Keratinocyte (primary cell): ENCODE measurements around the gene ANKRD31. TPM values are rescaled to one million over a fixed set of nuclear protein-coding genes. Genes with fewer than 3 reads are reported as not detected.

Experiments
- DNase-seq: peaks from one replicate; pipeline ENCODE4 v3.0.0-alpha.2; 2011; ENCODE audit warnings: low read depth, missing footprints, low spot score
- FAIRE-seq: peaks from 2 replicates; lab custom pipeline; 2011; peaks lifted over from hg19 to GRCh38; lab: Jason Lieb, UNC
- H2AFZ ChIP-seq: 2 replicates; pipeline ENCODE4 v1.6.0; 2012; ENCODE audit warnings: low read length, control low read depth, inconsistent platforms; ENCODE audit not compliant: control insufficient read depth
- H3K27ac ChIP-seq: 2 replicates; pipeline ENCODE4 v1.5.1; 2011; ENCODE audit warnings: low read length; ENCODE audit not compliant: control insufficient read depth, insufficient read depth
- H3K27me3 ChIP-seq: 3 replicates; pipeline ENCODE4 v1.6.0; 2011; ENCODE audit warnings: low read length; ENCODE audit not compliant: control insufficient read depth, insufficient read depth; ENCODE audit errors: extremely low read depth
- H3K36me3 ChIP-seq, 2 experiments: 2 replicates in 1 of 2; 3 replicates in 1 of 2; pipeline ENCODE4 v1.5.1; 2011; ENCODE audit warnings: low read length in 2 of 2, mild to moderate bottlenecking in 1 of 2; ENCODE audit not compliant: control insufficient read depth in 2 of 2, insufficient read depth in 2 of 2; ENCODE audit errors: extremely low read depth in 1 of 2
- H3K4me1 ChIP-seq: 3 replicates; pipeline ENCODE4 v1.5.1; 2011; ENCODE audit warnings: low read length; ENCODE audit not compliant: control insufficient read depth, insufficient read depth; ENCODE audit errors: extremely low read depth
- H3K4me2 ChIP-seq: 3 replicates; pipeline ENCODE4 v1.6.0; 2011; ENCODE audit warnings: low read depth, low read length; ENCODE audit not compliant: control insufficient read depth, insufficient read depth; ENCODE audit errors: extremely low read depth
- H3K4me3 ChIP-seq, 3 experiments: fragments of 200-600 bp in 1 of 3; sonication (generic) in 1 of 3; 2 replicates in 2 of 3; 3 replicates in 1 of 3; pipeline ENCODE4 v1.5.1; 2011 to 2016; ENCODE audit warnings: low read length in 3 of 3, mild to moderate bottlenecking in 3 of 3, control low read depth in 2 of 3, inconsistent platforms in 1 of 3, low read depth in 1 of 3, mixed read lengths in 1 of 3, mixed run types in 1 of 3, moderate library complexity in 1 of 3; ENCODE audit not compliant: control insufficient read depth in 2 of 3, insufficient read depth in 2 of 3; ENCODE audit errors: extremely low read depth in 1 of 3
- H3K79me2 ChIP-seq: 2 replicates; pipeline ENCODE4 v1.6.0; 2012; ENCODE audit warnings: low read length; ENCODE audit not compliant: control insufficient read depth, insufficient read depth
- H3K9ac ChIP-seq: 3 replicates; pipeline ENCODE4 v1.6.0; 2011; ENCODE audit warnings: low read length; ENCODE audit not compliant: control insufficient read depth, insufficient read depth; ENCODE audit errors: extremely low read depth
- H3K9me1 ChIP-seq: 3 replicates; pipeline ENCODE4 v1.6.0; 2011; ENCODE audit warnings: low read length; ENCODE audit not compliant: control insufficient read depth, insufficient read depth; ENCODE audit errors: extremely low read depth
- H3K9me3 ChIP-seq: 2 replicates; pipeline ENCODE4 v1.5.1; 2012; ENCODE audit warnings: low read depth, low read length; ENCODE audit not compliant: control insufficient read depth
- H4K20me1 ChIP-seq: 3 replicates; pipeline ENCODE4 v1.6.0; 2011; ENCODE audit warnings: low read length; ENCODE audit not compliant: control insufficient read depth, insufficient read depth; ENCODE audit errors: extremely low read depth
- CTCF ChIP-seq, 3 experiments: IDR thresholded peaks in 1 of 3; conservative IDR thresholded peaks in 1 of 3; optimal IDR thresholded peaks in 1 of 3; 2 replicates in 2 of 3; 3 replicates in 1 of 3; pipeline versions ENCODE3 to v1.5.1; 2011; ENCODE audit warnings: low read length in 3 of 3, mild to moderate bottlenecking in 3 of 3, moderate library complexity in 2 of 3, control low read depth in 1 of 3, inconsistent platforms in 1 of 3; ENCODE audit not compliant: insufficient read depth in 2 of 3; ENCODE audit errors: extremely low read depth in 1 of 3
- EZH2 ChIP-seq: IDR thresholded peaks from one replicate; pipeline ENCODE4 v1.6.1; 2012; ENCODE audit warnings: inconsistent platforms, mild to moderate bottlenecking, low read length, moderate library complexity
- dilution Hi-C: fragments of 300-500 bp; cut with MboI; formaldehyde crosslinking; loops from one replicate; pipeline ENCODE4 v1.7.0; 2020; ENCODE audit warnings: low sequenced_read_pairs; ENCODE audit not compliant: extremely low pct_ligation_motif_present
- polyA plus RNA-seq, 5 experiments: library from polyadenylated mRNA; depleted of rRNA in 3 of 5; stranded (reverse) in 3 of 5; stranded (forward) in 1 of 5; unstranded in 1 of 5; fragments of >200 nt; gene quantifications; 1 replicate in 1 of 5; 2 replicates in 3 of 5; 3 replicates in 1 of 5; pipeline versions ENCODE4 v1.2.1 to v1.2.3, GENCODE V29; 2011 to 2012; ENCODE audit warnings: missing spikeins in 2 of 5, low read depth in 1 of 5, low replicate concordance in 1 of 5

Gene ANKRD31
- polyA plus RNA-seq, 1 donor (not counting 4 experiments of a cell fraction or from before 2014, with no cell fraction given): 0.18 TPM

- dilution Hi-C loops: no loop called here
These were observed 98.0 kb downstream of the ANKRD31 start for GRCh38 chr5:75138689-75139088.

GRCh38 chr5:75130818-75131349 is 105.8 kb downstream of the ANKRD31 start:
- no peak overlapping the region for H3K27ac ChIP-seq
- DNase-seq (no peak), FAIRE-seq (no peak)
- dilution Hi-C loops: no loop called here
- no peak overlapping the region for H2AFZ ChIP-seq
- no peaks in the 10 kb centered on the region for H4K20me1 ChIP-seq
- H3K9me3 ChIP-seq: no peaks in the 10 kb centered on the region
- no peaks in the 10 kb centered on the region for H3K9me1 ChIP-seq
- H3K27me3 ChIP-seq: no peaks in the 10 kb centered on the region
- H3K79me2 ChIP-seq: no peaks in the 10 kb centered on the region
- H3K4me3 ChIP-seq: no peak overlapping the region
- no peaks in the 10 kb centered on the region for H3K4me1 ChIP-seq
- TF ChIP-seq EZH2 (no peak), CTCF (optimal IDR thresholded peaks at IDR 0.05 in 1 of 3, IDR thresholded peaks at IDR 0.05 in 1 of 3, conservative IDR thresholded peaks at IDR 0.05 in 1 of 3; ENCODE audit: extremely low read depth in 1 of 3, insufficient read depth in 2 of 3, low read length in 3 of 3) (no peak)
- H3K9ac ChIP-seq: no peak overlapping the region
- no peak overlapping the region for H3K4me2 ChIP-seq
- no peaks in the 10 kb centered on the region for H3K36me3 ChIP-seq

More at GRCh38 chr5:75138689-75139088, 98.0 kb downstream of the ANKRD31 start:
- Histone ChIP-seq H3K27ac (no peak overlapping the region), H3K27me3 (no peaks in the 10 kb centered on the region), H3K9ac (no peak overlapping the region), H3K9me1 (no peaks in the 10 kb centered on the region), H2AFZ (no peak overlapping the region), H3K36me3 (no peaks in the 10 kb centered on the region), H4K20me1 (no peaks in the 10 kb centered on the region), H3K4me2 (no peak overlapping the region), H3K4me3 (no peak overlapping the region), H3K9me3 (no peaks in the 10 kb centered on the region), H3K4me1 (no peaks in the 10 kb centered on the region), H3K79me2 (no peaks in the 10 kb centered on the region)
- DNase-seq (no peak), FAIRE-seq (no peak)
- TF ChIP-seq CTCF (optimal IDR thresholded peaks at IDR 0.05 in 1 of 3, IDR thresholded peaks at IDR 0.05 in 1 of 3, conservative IDR thresholded peaks at IDR 0.05 in 1 of 3; ENCODE audit: extremely low read depth in 1 of 3, insufficient read depth in 2 of 3, low read length in 3 of 3): no peak
- TF ChIP-seq EZH2: no peak
